WTC11 (cell line): ENCODE data around the gene SERPINA4.

ENCODE experiments used
- CREB1 ChIP-seq: sonication (generic); formaldehyde crosslinking; IDR thresholded peaks from 2 replicates; pipeline ENCODE4 v1.8.0; 2023; ENCODE audit warnings: mild to moderate bottlenecking, missing genetic modification reagents
- CTCF ChIP-seq: fragments of 200-600 bp; IDR thresholded peaks from 2 replicates; pipeline ENCODE4 v1.8.0; 2022; ENCODE audit warnings: antibody characterized with exemption
- E2F4 ChIP-seq: sonication (generic); formaldehyde crosslinking; IDR thresholded peaks from 2 replicates; pipeline ENCODE4 v1.8.1; 2022; ENCODE audit warnings: low read depth, mild to moderate bottlenecking, moderate library complexity, missing genetic modification reagents, borderline replicate concordance
- E2F5 ChIP-seq: sonication (generic); formaldehyde crosslinking; IDR thresholded peaks from 2 replicates; pipeline ENCODE4 v1.8.1; 2022; ENCODE audit warnings: mild to moderate bottlenecking, moderate library complexity, missing genetic modification reagents
- FOXK1 ChIP-seq: sonication (generic); formaldehyde crosslinking; IDR thresholded peaks from 2 replicates; pipeline ENCODE4 v1.8.0; 2022; ENCODE audit warnings: mild to moderate bottlenecking, moderate library complexity, missing genetic modification reagents
- GTF2I ChIP-seq: fragments of 250-450 bp; sonication (Bioruptor Pico); conservative IDR thresholded peaks from 2 replicates; pipeline ENCODE4 v1.4.0; 2021; ENCODE audit warnings: mild to moderate bottlenecking
- MLX ChIP-seq: sonication (generic); formaldehyde crosslinking; IDR thresholded peaks from 2 replicates; pipeline ENCODE4 v1.8.1; 2023; ENCODE audit warnings: mild to moderate bottlenecking, missing genetic modification reagents, moderate library complexity
- NR3C1 ChIP-seq: sonication (generic); formaldehyde crosslinking; conservative IDR thresholded peaks from 2 replicates; pipeline ENCODE4 v1.8.1; 2023; ENCODE audit warnings: low read depth, mild to moderate bottlenecking, missing genetic modification reagents
- SMAD3 ChIP-seq: sonication (generic); formaldehyde crosslinking; IDR thresholded peaks from 2 replicates; pipeline ENCODE4 v1.8.0; 2022; ENCODE audit warnings: missing genetic modification reagents, mild to moderate bottlenecking, borderline replicate concordance
- ZNF317 ChIP-seq: sonication (generic); formaldehyde crosslinking; IDR thresholded peaks from 2 replicates; pipeline ENCODE4 v1.8.1; 2023; ENCODE audit warnings: low read depth, mild to moderate bottlenecking, moderate library complexity, missing genetic modification reagents, borderline replicate concordance
- ZNF396 ChIP-seq: fragments of 250-450 bp; sonication (Bioruptor Pico); IDR thresholded peaks from 2 replicates; pipeline ENCODE4 v1.8.0; 2021; ENCODE audit warnings: mild to moderate bottlenecking, moderate library complexity, borderline replicate concordance
- ZNF532 ChIP-seq: fragments of 250-450 bp; sonication (Bioruptor Pico); IDR thresholded peaks from 2 replicates; pipeline ENCODE4 v1.9.0; 2021; ENCODE audit warnings: mild to moderate bottlenecking, borderline replicate concordance

GRCh38 chr14:94615254-94615653 lies 54.0 kb downstream of the SERPINA4 start:
- no peak for TF ChIP-seq MLX (CRISPR knock-in tag)
- no peak for TF ChIP-seq CTCF
- TF ChIP-seq ZNF532 (CRISPR knock-in tag), result no peak
- TF ChIP-seq CREB1 (CRISPR knock-in tag), result no peak
- no peak for TF ChIP-seq FOXK1
- TF ChIP-seq NR3C1 (CRISPR knock-in tag), result no peak
- TF ChIP-seq ZNF396 (CRISPR knock-in tag), result no peak
- TF ChIP-seq SMAD3 (CRISPR knock-in tag), result no peak
- no peak for TF ChIP-seq GTF2I
- no peak for TF ChIP-seq E2F5 (CRISPR knock-in tag)
- no peak for TF ChIP-seq ZNF317 (CRISPR knock-in tag)
- no peak for TF ChIP-seq E2F4 (CRISPR knock-in tag)
